Activated T-cell treated with anti-CD3 and anti-CD28 coated beads for 48 hours (primary cell): Measurements from ENCODE around the gene CCDC142.

Source experiments
- DNase-seq: peaks from one replicate; pipeline ENCODE4 v3.0.0-alpha.2; 2020; ENCODE audit warnings: low read depth

The CCDC142 gene

DNA sequence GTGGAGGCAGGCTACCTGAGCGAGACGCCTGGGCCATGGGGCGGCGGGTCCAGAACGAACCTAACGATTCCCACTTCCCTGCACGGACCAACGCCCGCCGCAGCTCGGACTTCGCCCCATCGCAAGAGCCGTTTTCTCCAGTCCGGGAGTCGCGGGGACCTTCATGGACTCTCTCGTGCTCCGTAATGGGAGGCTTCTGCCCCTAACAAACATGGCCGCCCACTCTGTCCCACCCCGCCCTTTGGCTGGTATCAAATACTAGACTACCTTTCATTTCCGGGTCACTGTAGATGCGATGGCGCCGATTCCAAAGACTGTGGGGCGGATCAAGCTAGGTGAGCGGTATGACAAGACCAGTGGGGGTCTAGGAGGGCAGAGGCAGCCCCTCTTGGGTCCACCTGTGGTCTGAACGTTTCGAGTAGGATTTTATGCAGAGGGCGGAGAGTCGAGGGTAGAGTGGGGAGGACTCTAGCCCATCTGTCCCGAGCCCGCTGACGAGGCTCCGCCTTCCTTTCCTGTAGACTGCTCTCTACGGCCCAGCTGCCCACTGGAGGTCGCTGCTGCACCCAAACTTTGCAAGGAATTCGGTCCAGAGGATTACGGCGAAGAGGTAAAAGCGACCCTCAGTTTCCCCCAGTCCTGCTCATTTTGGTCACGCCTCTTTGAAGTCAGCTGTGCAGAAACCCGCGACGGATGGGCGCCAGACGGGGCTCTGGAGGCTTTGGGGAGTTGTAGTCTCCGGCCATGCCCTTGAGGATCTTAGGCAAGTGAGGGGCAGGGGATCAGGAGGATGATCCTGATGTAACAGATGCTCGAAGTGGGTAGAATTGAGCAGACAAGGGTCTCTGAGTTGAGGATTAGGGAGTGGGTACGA lies at the start of gene CCDC142, which contains the start of gene TTC31:
TSS of gene CCDC142 (minus strand) at position 198 of the 874 bp plus-strand sequence. CDS start at position 37, 161 bp downstream.
TSS of gene TTC31 (plus strand) at position 281 of the 874 bp plus-strand sequence. CDS start at position 296, 15 bp downstream.
- peak; percentile 87 for DNase-seq

- DNase-seq: no peak
Observed at GRCh38 chr2:74532222-74532621, 49.4 kb upstream of the CCDC142 start.

DNA sequence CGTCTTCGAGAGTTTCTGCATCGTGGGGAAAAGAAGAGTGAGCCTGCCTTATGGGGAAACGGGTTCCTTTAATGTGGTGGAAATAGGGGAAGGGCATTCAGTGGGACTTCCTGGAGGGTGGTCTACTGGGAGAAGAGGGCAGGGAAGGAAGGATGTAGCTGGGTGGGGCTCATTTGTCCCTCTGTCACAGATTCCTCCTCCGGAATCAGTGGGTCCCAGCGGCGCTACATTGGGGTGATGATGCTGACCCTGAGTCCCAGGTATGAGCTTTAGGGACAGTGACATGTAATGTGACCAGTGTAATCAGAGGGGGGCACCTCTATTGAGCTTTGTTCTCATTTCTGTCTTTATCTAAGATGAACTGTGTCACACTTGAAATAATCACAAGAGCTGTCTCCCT lies 48.9 kb upstream of the CCDC142 start:
- no peak for DNase-seq

- peak; percentile 25 for DNase-seq
Observed at GRCh38 chr2:74530239-74531187, 47.7 kb upstream of the CCDC142 start.

DNA sequence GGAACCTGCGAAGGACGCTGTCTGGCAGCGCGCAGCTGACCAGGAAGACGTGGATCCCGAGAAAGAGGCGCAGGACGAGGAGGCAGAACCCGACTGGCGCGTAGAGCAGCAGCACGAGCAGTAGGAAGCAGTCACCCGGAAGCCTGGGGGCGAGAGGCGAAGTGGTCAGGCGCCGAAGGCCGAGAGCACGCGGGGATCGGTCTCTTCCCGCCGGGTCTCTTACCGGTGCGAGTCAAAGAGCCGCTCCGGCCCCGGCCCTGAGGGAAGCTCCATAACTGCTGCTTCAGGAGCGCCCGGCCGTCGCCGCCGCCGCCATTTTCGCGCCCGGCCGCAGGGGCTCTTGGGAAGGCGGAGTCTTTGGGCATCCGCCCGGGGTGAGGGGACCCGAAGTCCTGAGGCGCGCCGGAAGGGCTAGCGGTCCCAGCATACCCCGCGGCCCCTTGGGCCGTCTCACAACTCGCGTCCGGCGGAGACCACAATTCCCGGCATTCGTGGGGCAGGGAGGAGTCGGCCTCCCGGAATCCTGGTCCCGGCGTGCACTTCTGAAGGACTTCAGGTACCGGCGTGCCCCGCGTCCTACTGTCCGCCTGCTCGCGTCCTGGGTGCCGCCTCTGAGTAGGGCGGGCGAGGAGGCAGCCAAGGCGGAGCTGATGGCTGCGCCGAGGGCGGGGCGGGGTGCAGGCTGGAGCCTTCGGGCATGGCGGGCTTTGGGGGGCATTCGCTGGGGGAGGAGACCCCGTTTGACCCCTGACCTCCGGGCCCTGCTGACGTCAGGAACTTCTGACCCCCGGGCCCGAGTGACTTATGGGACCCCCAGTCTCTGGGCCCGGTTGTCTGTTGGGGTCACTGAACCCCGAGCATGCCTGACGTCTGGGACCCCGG lies 46.8 kb upstream of the CCDC142 start, which contains the start of the genes AUP1 and HTRA2:
TSS of gene AUP1 (minus strand) at position 350 of the 882 bp plus-strand sequence. CDS start at position 273, 77 bp downstream.
TSS of gene HTRA2 (plus strand) at position 577 of the 882 bp plus-strand sequence. CDS start at position 651, 74 bp downstream.
- peak; percentile 92 for DNase-seq

- no peak for DNase-seq
Observed at GRCh38 chr2:74528600-74529356, 46.0 kb upstream of the CCDC142 start.

- no peak for DNase-seq
Observed at GRCh38 chr2:74527741-74528140, 44.9 kb upstream of the CCDC142 start.

GRCh38 chr2:74526649-74527230 lies 43.9 kb upstream of the CCDC142 start:
- DNase-seq: no peak

DNA sequence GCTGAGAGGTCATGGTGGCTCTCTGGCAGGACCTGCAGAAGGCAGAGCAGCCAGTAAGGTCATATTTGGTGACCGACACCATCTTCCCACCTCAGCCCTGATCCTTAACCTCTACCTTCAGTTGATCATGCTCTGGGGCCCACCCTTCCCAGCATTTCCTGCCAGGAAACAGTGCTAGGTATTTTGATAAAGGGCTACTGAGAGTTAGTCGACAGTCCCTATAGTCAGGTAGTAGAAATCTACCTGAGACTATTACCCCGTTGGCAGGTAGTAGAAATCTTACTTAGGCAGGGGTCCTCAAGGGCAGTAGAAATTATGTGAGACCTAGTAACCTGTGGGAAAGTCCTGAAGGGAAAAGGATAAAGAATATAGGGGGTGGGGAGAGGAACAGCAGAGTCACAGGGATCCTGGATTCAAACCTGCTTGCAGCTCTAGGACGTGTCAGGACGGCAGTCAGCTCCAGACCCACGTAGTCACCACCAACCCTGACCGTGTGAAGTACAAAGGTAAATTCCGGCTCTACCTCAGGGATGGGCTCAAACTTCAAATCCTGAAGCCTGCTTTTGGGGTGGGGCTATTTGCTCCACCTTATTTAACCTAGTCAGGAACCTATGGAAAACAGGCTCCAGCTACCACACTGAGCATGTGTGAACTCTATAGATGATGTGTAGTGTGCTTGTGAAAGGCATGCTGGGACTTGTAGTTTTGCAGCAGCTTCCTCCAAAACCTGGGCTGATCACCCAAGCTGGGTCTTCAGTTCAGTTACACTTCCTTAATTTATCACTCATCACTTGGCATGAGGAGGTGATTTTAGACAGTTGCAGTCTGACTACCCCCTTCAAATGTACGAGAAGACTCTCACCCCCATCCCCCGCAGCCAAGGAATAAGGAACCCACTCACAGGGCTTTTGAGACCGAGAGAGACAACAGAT lies 43.2 kb upstream of the CCDC142 start, which contains the start of gene DQX1:
TSS of gene DQX1 (minus strand) at position 515 of the 932 bp plus-strand sequence. CDS start at position 13, 502 bp downstream.
- DNase-seq: no peak

DNA sequence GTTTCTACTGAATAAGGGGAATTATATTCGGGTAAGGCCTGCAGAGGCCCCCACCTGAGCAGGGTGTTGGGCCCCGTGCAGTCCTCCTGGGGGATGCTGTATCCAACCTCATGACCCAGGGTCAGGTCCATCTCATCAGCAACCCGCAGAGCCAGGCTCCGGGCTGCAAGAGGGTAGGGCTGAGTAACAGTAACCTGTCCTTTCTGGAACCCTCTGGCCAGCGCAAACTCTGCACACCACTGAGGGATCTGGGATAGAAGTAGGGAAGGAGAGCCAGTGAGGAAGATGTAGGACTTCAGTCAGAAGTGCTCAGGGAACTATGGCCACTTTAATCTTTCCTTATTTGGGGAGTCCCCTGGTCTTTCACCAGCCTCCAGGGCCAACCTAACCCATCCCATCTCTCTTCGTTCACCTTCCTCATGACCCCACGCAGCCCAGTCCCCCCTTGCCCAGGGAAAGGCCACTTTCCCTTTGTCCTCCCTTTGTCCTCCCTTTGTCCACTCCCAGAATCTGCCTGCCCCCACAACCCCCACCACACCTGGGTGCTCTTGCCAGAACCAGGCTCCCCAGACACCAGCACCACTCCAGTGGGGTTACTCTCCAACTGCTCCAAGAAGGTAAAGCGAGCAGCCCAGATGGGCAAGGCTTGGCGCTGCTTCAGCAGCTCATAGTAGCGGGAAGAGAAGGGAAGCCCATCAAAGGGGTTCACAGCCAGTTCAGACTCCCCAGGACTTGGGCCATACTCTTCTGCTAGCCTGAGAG lies 42.3 kb upstream of the CCDC142 start:
- no peak for DNase-seq

- no peak for DNase-seq
Observed at GRCh38 chr2:74524005-74524404, 41.2 kb upstream of the CCDC142 start.

GRCh38 chr2:74522516-74522915 lies 39.7 kb upstream of the CCDC142 start:
- DNase-seq: no peak

DNA sequence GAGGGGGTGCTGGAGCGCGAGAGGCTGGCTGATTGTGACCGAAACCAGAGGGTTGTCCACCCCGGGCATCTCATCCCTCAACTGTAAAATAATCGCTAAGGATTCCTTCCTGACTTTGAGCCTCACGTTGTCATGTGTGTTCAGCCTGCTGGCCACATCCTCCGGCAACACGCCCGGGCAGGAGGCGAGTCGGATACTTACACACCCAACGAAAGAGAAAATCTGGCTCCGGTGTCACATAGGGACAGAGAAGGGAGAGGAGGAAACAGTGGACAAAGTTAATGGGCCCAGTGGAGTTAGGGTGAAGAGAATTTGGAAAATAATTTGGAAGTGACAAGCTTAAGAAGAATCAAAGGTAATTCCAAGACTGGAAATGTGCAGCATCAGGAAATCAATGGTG lies 33.9 kb upstream of the CCDC142 start:
- no peak for DNase-seq

DNA sequence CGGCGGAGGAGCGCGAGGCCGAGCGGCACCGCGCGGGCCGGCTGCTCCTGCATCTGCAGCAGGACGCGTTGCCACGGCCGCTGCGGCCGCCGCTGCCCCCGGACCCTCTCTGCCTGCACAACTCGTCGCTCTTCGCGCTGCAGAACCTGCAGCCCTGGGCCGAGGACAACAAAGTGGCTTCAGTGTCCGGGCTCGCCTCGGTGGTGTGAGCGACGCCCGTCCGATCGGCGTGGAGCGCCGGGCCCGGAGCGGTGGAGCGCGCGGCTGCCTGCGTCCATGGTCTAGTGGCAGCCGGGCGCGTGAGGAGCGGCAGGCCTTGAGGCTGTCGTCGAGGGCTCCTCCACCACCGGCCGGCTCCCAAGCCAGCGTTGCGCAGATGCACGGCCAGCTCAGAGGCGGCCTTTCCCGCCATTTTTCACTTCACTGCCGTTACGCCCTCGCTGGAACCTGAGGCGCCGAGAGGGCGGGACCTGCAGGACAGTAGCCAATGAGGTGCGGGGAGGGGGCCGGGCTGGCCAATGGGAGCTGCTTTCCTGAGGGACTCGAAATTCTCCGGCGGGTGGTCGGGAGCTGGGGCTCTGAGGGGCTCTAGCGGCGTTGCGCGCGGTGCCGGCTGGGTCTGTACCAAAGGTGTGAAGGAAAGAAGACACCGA lies 33.3 kb upstream of the CCDC142 start:
- DNase-seq: peak; percentile 71

DNA sequence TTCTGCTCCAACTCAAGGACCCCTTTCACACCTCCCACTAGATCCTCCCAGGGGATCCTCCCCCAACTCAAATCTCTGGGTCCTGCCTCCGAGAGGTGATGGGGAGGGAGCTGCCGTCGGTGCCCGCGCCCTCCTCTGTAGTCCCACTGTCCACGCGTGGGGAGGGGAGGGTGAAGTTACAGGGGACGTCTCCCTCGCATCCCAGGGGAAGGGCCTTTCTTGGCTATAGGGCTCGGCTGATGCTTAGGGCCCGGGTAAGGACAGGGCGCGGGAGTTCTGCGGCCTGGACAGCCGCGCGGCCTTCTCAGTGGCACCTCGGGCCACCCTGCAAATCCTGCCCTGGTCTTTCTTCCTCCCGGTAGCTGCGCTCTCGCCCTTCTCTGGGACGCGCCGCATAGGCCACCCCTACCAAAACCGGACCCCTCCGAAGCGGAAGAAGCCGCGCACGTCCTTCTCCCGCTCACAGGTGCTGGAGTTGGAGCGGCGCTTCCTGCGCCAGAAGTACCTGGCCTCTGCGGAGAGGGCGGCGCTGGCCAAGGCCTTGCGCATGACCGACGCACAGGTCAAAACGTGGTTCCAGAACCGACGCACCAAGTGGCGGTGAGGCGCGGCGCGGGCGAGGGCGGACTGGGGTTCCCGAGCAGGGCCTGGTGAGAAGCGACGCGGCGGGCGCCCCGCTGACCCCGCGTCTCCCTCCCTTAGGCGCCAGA lies 32.6 kb upstream of the CCDC142 start:
- DNase-seq: no peak

GRCh38 chr2:74514368-74515270 lies 31.8 kb upstream of the CCDC142 start, which contains the start of gene TLX2:
Gene TLX2, plus strand, starts transcription at chr2:74514450. Its CDS starts 357 bp downstream, at chr2:74514807.
- DNase-seq: no peak
